ENCODE results near the gene SIM2.

The SIM2 gene

GRCh38 chr21:36716387-36716786, 17.5 kb downstream of the SIM2 start:
- no peak for DNase-seq (ENCODE audit: low spot score)

- DNase-seq (ENCODE audit: low spot score): no peak
Measured at GRCh38 chr21:36716836-36717235, 17.9 kb downstream of the SIM2 start.

- no peak for DNase-seq (ENCODE audit: low spot score)
Measured at GRCh38 chr21:36717976-36718375, 19.1 kb downstream of the SIM2 start.

- no peak for DNase-seq (ENCODE audit: low spot score)
Measured at GRCh38 chr21:36718951-36719501, 20.1 kb downstream of the SIM2 start.

GRCh38 chr21:36719614-36720013, 20.7 kb downstream of the SIM2 start:
- DNase-seq (ENCODE audit: low spot score): no peak

- DNase-seq (ENCODE audit: low spot score): no peak
Measured at GRCh38 chr21:36721817-36722216, 22.9 kb downstream of the SIM2 start.

GRCh38 chr21:36722370-36723368, 23.8 kb downstream of the SIM2 start:
- no peak for DNase-seq (ENCODE audit: low spot score)

GRCh38 chr21:36723371-36723881, 24.5 kb downstream of the SIM2 start:
- DNase-seq (ENCODE audit: low spot score): no peak

- no peak for DNase-seq (ENCODE audit: low spot score)
Measured at GRCh38 chr21:36724660-36725059, 25.7 kb downstream of the SIM2 start.

- no peak for DNase-seq (ENCODE audit: low spot score)
Measured at GRCh38 chr21:36725793-36726386, 27.0 kb downstream of the SIM2 start.

- no peak for DNase-seq (ENCODE audit: low spot score)
Measured at GRCh38 chr21:36727866-36728265, 29.0 kb downstream of the SIM2 start.

- no peak for DNase-seq (ENCODE audit: low spot score)
Measured at GRCh38 chr21:36728371-36729111, 29.6 kb downstream of the SIM2 start.

- no peak for DNase-seq (ENCODE audit: low spot score)
Measured at GRCh38 chr21:36729310-36729970, 30.5 kb downstream of the SIM2 start.

GRCh38 chr21:36730291-36731281, 31.7 kb downstream of the SIM2 start:
- peak; percentile 22 for DNase-seq (ENCODE audit: low spot score)

GRCh38 chr21:36732217-36732616, 33.3 kb downstream of the SIM2 start:
- DNase-seq (ENCODE audit: low spot score): no peak

GRCh38 chr21:36732761-36733160, 33.8 kb downstream of the SIM2 start:
- DNase-seq (ENCODE audit: low spot score): no peak

- no peak for DNase-seq (ENCODE audit: low spot score)
Measured at GRCh38 chr21:36733857-36734256, 34.9 kb downstream of the SIM2 start.

GRCh38 chr21:36734367-36735200, 35.7 kb downstream of the SIM2 start:
- no peak for DNase-seq (ENCODE audit: low spot score)

GRCh38 chr21:36735201-36735515, 36.2 kb downstream of the SIM2 start:
- no peak for DNase-seq (ENCODE audit: low spot score)

All from HuH-7 (cell line).